GM21447 (cell line): ENCODE data around the gene PRRT4.

Experiments
- ATAC-seq: cut with Tn5 transposase; IDR thresholded peaks from one replicate; pipeline ENCODE4 v1.9.1; 2021; ENCODE audit not compliant: unreplicated experiment

The PRRT4 gene

GRCh38 chr7:128302139-128302538 is 59.4 kb downstream of the PRRT4 start:
- ATAC-seq, result no peak
